GM23338 (cell line): Measurements from ENCODE around the gene CDNF. TPM values are rescaled to one million over a fixed set of nuclear protein-coding genes. Genes with fewer than 3 reads are reported as not detected.

ENCODE experiments used
- ATAC-seq: fragments of 200-7000 bp; cut with Tn5 transposase; 3 replicates; pipeline ENCODE4 v1.9.1; 2020
- DNase-seq: peaks from one replicate; pipeline ENCODE4 v3.0.0-alpha.2; 2015; ENCODE audit warnings: low spot score
- H2AFZ ChIP-seq: fragments of 200-600 bp; sonication (generic); 2 replicates; pipeline ENCODE4 v1.8.0; 2016; ENCODE audit warnings: antibody characterized with exemption, mild to moderate bottlenecking, moderate library complexity
- H3F3A ChIP-seq: fragments of 200-600 bp; sonication (generic); replicated peaks from 2 replicates; pipeline ENCODE4 v1.8.0; 2017; ENCODE audit warnings: antibody characterized with exemption, mixed run types, low read depth
- H3K27ac ChIP-seq: fragments of 200-600 bp; sonication (generic); 2 replicates; pipeline ENCODE4 v1.6.1; 2016; ENCODE audit warnings: low read depth
- H3K27me3 ChIP-seq: fragments of 200-600 bp; sonication (generic); 2 replicates; pipeline ENCODE4 v1.8.0; 2016; ENCODE audit warnings: mild to moderate bottlenecking, mixed run types, moderate library complexity; ENCODE audit not compliant: insufficient read depth
- H3K36me3 ChIP-seq: fragments of 200-600 bp; sonication (generic); 2 replicates; pipeline ENCODE4 v1.8.0; 2016; ENCODE audit warnings: mild to moderate bottlenecking; ENCODE audit not compliant: insufficient read depth
- H3K4me1 ChIP-seq: fragments of 200-600 bp; sonication (generic); 2 replicates; pipeline ENCODE4 v1.8.0; 2016; ENCODE audit warnings: mild to moderate bottlenecking, moderate library complexity; ENCODE audit not compliant: insufficient read depth
- H3K4me2 ChIP-seq: fragments of 200-600 bp; sonication (generic); 2 replicates; pipeline ENCODE4 v1.7.1; 2017; ENCODE audit warnings: mixed run types
- H3K4me3 ChIP-seq: fragments of 200-600 bp; sonication (generic); 2 replicates; pipeline ENCODE4 v1.6.1; 2016; ENCODE audit warnings: mixed run types
- H3K79me2 ChIP-seq: fragments of 200-600 bp; sonication (generic); replicated peaks from 2 replicates; pipeline ENCODE4 v1.8.0; 2017; ENCODE audit warnings: mild to moderate bottlenecking; ENCODE audit not compliant: insufficient read depth
- H3K9me2 ChIP-seq: fragments of 200-600 bp; sonication (generic); 2 replicates; pipeline ENCODE4 v1.8.0; 2017; ENCODE audit not compliant: insufficient read depth
- H4K20me1 ChIP-seq: fragments of 200-600 bp; sonication (generic); replicated peaks from 2 replicates; pipeline ENCODE4 v1.8.0; 2017; ENCODE audit warnings: mild to moderate bottlenecking; ENCODE audit not compliant: insufficient read depth
- H3K27ac Mint-ChIP-seq: 2 replicates; pipeline ENCODE4 v1.8.0; 2020; ENCODE audit warnings: inconsistent platforms, mild to moderate bottlenecking, moderate library complexity, mixed read lengths
- H3K27me3 Mint-ChIP-seq: 3 replicates; pipeline ENCODE4 v1.8.0; 2022; ENCODE audit warnings: low read depth, mild to moderate bottlenecking, moderate library complexity, mixed read lengths, inconsistent platforms; ENCODE audit not compliant: insufficient read depth, poor library complexity
- H3K36me3 Mint-ChIP-seq: 3 replicates; pipeline ENCODE4 v1.8.0; 2021; ENCODE audit warnings: low read depth, mild to moderate bottlenecking, inconsistent platforms, moderate library complexity, mixed read lengths
- H3K4me1 Mint-ChIP-seq: 3 replicates; pipeline ENCODE4 v1.8.0; 2020; ENCODE audit warnings: mild to moderate bottlenecking, inconsistent platforms, mixed read lengths
- H3K4me3 Mint-ChIP-seq: 3 replicates; pipeline ENCODE4 v1.8.0; 2021; ENCODE audit warnings: moderate library complexity, mild to moderate bottlenecking, inconsistent platforms, mixed read lengths
- H3K9me3 Mint-ChIP-seq: 3 replicates; pipeline ENCODE4 v1.8.0; 2020; ENCODE audit warnings: moderate library complexity, mild to moderate bottlenecking, inconsistent platforms, mixed read lengths
- CREB1 ChIP-seq: fragments of 250-450 bp; sonication (Bioruptor Pico); IDR thresholded peaks from 2 replicates; pipeline ENCODE4 v1.5.0; 2020; ENCODE audit warnings: low read depth, mild to moderate bottlenecking, moderate library complexity
- CTCF ChIP-seq, 2 experiments: fragments of 200-600 bp in 1 of 2; sonication (generic) in 1 of 2; conservative IDR thresholded peaks; 2 replicates each; pipeline versions ENCODE4 v1.5.1 to v1.6.1; 2016 to 2017; ENCODE audit warnings: antibody characterized with exemption in 2 of 2, low read depth in 2 of 2, mild to moderate bottlenecking in 2 of 2, moderate library complexity in 1 of 2
- ETS1 ChIP-seq: IDR thresholded peaks from 2 replicates; pipeline ENCODE4 v1.6.1; 2016; ENCODE audit warnings: antibody characterized with exemption
- EZH2 ChIP-seq: fragments of 200-600 bp; sonication (generic); IDR thresholded peaks from one replicate; pipeline ENCODE4 v1.8.0; 2017; ENCODE audit warnings: antibody characterized with exemption, mild to moderate bottlenecking, low read depth; ENCODE audit not compliant: unreplicated experiment
- EZH2phosphoT487 ChIP-seq: fragments of 200-600 bp; sonication (generic); IDR thresholded peaks from one replicate; pipeline ENCODE4 v1.8.1; 2018; ENCODE audit warnings: antibody characterized with exemption; ENCODE audit not compliant: unreplicated experiment
- JUNB ChIP-seq: IDR thresholded peaks from one replicate; pipeline ENCODE4 v1.6.1; 2016; ENCODE audit warnings: antibody characterized with exemption; ENCODE audit not compliant: unreplicated experiment
- NANOG ChIP-seq: IDR thresholded peaks from 2 replicates; pipeline ENCODE4 v1.6.1; 2016; ENCODE audit warnings: antibody characterized with exemption, borderline replicate concordance
- POLR2AphosphoS5 ChIP-seq: IDR thresholded peaks from 2 replicates; pipeline ENCODE4 v1.6.1; 2016; ENCODE audit warnings: antibody characterized with exemption, low read depth
- REST ChIP-seq: IDR thresholded peaks from one replicate; pipeline ENCODE4 v1.6.1; 2018; ENCODE audit warnings: antibody characterized with exemption; ENCODE audit not compliant: unreplicated experiment
- STAT1 ChIP-seq: IDR thresholded peaks from one replicate; pipeline ENCODE4 v1.6.1; 2016; ENCODE audit warnings: antibody characterized with exemption; ENCODE audit not compliant: unreplicated experiment
- ZNF114 ChIP-seq: fragments of 250-450 bp; sonication (Bioruptor Pico); IDR thresholded peaks from 2 replicates; pipeline ENCODE4 v1.5.0; 2020; ENCODE audit warnings: mild to moderate bottlenecking, moderate library complexity
- ZNF331 ChIP-seq: fragments of 250-450 bp; sonication (Bioruptor Pico); IDR thresholded peaks from 2 replicates; pipeline ENCODE4 v1.5.0; 2020; ENCODE audit warnings: low read depth, mild to moderate bottlenecking, moderate library complexity
- ZNF462 ChIP-seq: fragments of 250-450 bp; sonication (Bioruptor Pico); IDR thresholded peaks from 2 replicates; pipeline ENCODE4 v1.5.0; 2020; ENCODE audit warnings: mild to moderate bottlenecking, moderate library complexity
- long read RNA-seq: library from polyadenylated mRNA; unstranded; transcript quantifications from one replicate; pipeline ENCODE4 v2.0.0, GENCODE V29; 2020; ENCODE audit not compliant: unreplicated experiment
- polyA plus RNA-seq: library from polyadenylated mRNA; unstranded; fragments of >200 nt; fragmentation: Nextera tagmentation; extraction: Ambion mirVana; gene quantifications from 2 replicates; pipeline ENCODE4 v1.2.1, GENCODE V29; 2016
- total RNA-seq: library from RNA; depleted of rRNA; stranded (reverse); fragments of >200 nt; shearing (Covaris generic); gene quantifications from 2 replicates; pipeline ENCODE4 v1.2.3, GENCODE V29; 2014; rRNA removed

CDNF gene
- total RNA-seq (1.1 and 2.2 TPM in 2 replicates), polyA plus RNA-seq (0.26 and 0.77 TPM in 2 replicates)
- long read RNA-seq, partial matches to known transcripts, result 0 of 1 reads
- long read RNA-seq, other reads (novel, unspliced or antisense), result 1 of 1 reads

- ATAC-seq, result peak; percentile 89
- TF ChIP-seq EZH2phosphoT487, result no peak
- no peak for TF ChIP-seq NANOG
- TF ChIP-seq ZNF462, result no peak
- peak; percentile 63; the same call in 1 of the 2 replicates for TF ChIP-seq ETS1
- no peak for TF ChIP-seq ZNF114 (CRISPR knock-in tag)
- no peak for TF ChIP-seq STAT1
- peak; percentile 94 for TF ChIP-seq CREB1 (CRISPR knock-in tag)
- no peak for TF ChIP-seq CTCF (conservative IDR thresholded peaks at IDR 0.05; ENCODE audit: low read depth in 2 of 2)
- TF ChIP-seq ZNF331 (CRISPR knock-in tag), result no peak
- peak; percentile 87 for TF ChIP-seq POLR2AphosphoS5
- no peak for TF ChIP-seq EZH2
- TF ChIP-seq REST, result no peak
- no peak for TF ChIP-seq JUNB
Measured at GRCh38 chr10:14837757-14838581, at the start of gene CDNF, which contains the start of the genes HSPA14 and MSANTD7. TSS of gene CDNF (minus strand) at chr10:14838037. CDS start at chr10:14837946, 91 bp downstream. TSS of gene HSPA14 (plus strand) at chr10:14838306. CDS start at chr10:14838403, 97 bp downstream. TSS of gene MSANTD7 (plus strand) at chr10:14838306. CDS start at chr10:14842285, 3,979 bp downstream.

More at GRCh38 chr10:14837757-14838581, at the start of gene CDNF, which contains the start of the genes HSPA14 and MSANTD7:
- Histone ChIP-seq H2AFZ (peak within 1 kb of the TSS; percentile 86), H3K27me3 (no peaks in the 10 kb centered on the region), H3K4me3 (peak within 1 kb of the TSS; percentile 97), H3K79me2 (peaks cover 40% of the 10 kb centered on the region), H3K27ac (peak within 1 kb of the TSS; percentile 96), H3K4me1 (peaks cover 7% of the 10 kb centered on the region), H3K4me2 (peak within 1 kb of the TSS; percentile 99), H3K36me3 (peaks cover 28% of the 10 kb centered on the region), H3K9me2 (no peaks in the 10 kb centered on the region), H3F3A (no peaks in the 10 kb centered on the region), H4K20me1 (peaks cover 5% of the 10 kb centered on the region; the same call in 1 of the 2 replicates)
- no peaks in the 10 kb centered on the region; the same call in 2 of the 3 replicates for H3K9me3 Mint-ChIP-seq
- peaks cover 16% of the 10 kb centered on the region for H3K4me1 Mint-ChIP-seq
- peak within 1 kb of the TSS; percentile 95 for H3K4me3 Mint-ChIP-seq
- peak; percentile 99 for DNase-seq
- peaks cover 6% of the 10 kb centered on the region for H3K27me3 Mint-ChIP-seq
- H3K36me3 Mint-ChIP-seq, result peaks cover 35% of the 10 kb centered on the region
- peak within 1 kb of the TSS; percentile 98 for H3K27ac Mint-ChIP-seq
